ENCODE measurements around the gene SCGB1C1. TPM values are rescaled to one million over a fixed set of nuclear protein-coding genes. Genes with fewer than 3 reads are reported as not detected.

SCGB1C1 gene
- total RNA-seq, 2 experiments from 2014 or later: not detected

- ATAC-seq: no peak
- Mint-ChIP-seq H3K4me3 (no peak overlapping the region), H3K27me3 (no peaks in the 10 kb centered on the region), H3K36me3 (ENCODE audit: low read depth) (peaks cover 2% of the 10 kb centered on the region), H3K4me1 (ENCODE audit: low read depth) (peaks cover 8% of the 10 kb centered on the region), H3K9me3 (no peaks in the 10 kb centered on the region), H3K27ac (no peak overlapping the region)
- DNase-seq: no peak
- CTCF ChIA-PET: interaction anchor here (2.7 kb wide), 1 partner anchor 28 kb away, joined by 14 read pairs; no protein-coding TSS in a partner anchor
- TF ChIP-seq, protein P1, sequence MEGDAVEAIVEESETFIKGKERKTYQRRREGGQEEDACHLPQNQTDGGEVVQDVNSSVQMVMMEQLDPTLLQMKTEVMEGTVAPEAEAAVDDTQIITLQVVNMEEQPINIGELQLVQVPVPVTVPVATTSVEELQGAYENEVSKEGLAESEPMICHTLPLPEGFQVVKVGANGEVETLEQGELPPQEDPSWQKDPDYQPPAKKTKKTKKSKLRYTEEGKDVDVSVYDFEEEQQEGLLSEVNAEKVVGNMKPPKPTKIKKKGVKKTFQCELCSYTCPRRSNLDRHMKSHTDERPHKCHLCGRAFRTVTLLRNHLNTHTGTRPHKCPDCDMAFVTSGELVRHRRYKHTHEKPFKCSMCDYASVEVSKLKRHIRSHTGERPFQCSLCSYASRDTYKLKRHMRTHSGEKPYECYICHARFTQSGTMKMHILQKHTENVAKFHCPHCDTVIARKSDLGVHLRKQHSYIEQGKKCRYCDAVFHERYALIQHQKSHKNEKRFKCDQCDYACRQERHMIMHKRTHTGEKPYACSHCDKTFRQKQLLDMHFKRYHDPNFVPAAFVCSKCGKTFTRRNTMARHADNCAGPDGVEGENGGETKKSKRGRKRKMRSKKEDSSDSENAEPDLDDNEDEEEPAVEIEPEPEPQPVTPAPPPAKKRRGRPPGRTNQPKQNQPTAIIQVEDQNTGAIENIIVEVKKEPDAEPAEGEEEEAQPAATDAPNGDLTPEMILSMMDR (IDR thresholded peaks at IDR 0.05): no peak
- intact Hi-C loops (cut with micrococcal nuclease): no loop called here
- POLR2A ChIA-PET: interaction anchor here (1.8 to 2.2 kb wide), 2 partner anchors 10 to 13 kb away, joined by 8 to 9 read pairs; partner anchors contain the start of genes PSMD13 and SIRT3
Measured at GRCh38 chr11:223026-223789, 30.3 kb downstream of the SCGB1C1 start.

GRCh38 chr11:223884-224283 lies 31.0 kb downstream of the SCGB1C1 start:
- no peak for DNase-seq
- ChIA-PET POLR2A (interaction anchor here (1.8 kb wide), 1 partner anchor 13 kb away, joined by 8 read pairs; the partner anchor contains the start of genes PSMD13 and SIRT3), CTCF (no interaction called here)
- TF ChIP-seq, protein P1 (IDR thresholded peaks at IDR 0.05): no peak
- no peak for ATAC-seq
- no peak overlapping the region for H3K4me3 Mint-ChIP-seq
- no peaks in the 10 kb centered on the region for H3K9me3 Mint-ChIP-seq
- H3K36me3 Mint-ChIP-seq (ENCODE audit: low read depth): peaks cover 4% of the 10 kb centered on the region
- no peak overlapping the region for H3K27ac Mint-ChIP-seq
- intact Hi-C loops (cut with micrococcal nuclease): no loop called here
- H3K4me1 Mint-ChIP-seq (ENCODE audit: low read depth): peaks cover 14% of the 10 kb centered on the region
- no peaks in the 10 kb centered on the region for H3K27me3 Mint-ChIP-seq

DNA sequence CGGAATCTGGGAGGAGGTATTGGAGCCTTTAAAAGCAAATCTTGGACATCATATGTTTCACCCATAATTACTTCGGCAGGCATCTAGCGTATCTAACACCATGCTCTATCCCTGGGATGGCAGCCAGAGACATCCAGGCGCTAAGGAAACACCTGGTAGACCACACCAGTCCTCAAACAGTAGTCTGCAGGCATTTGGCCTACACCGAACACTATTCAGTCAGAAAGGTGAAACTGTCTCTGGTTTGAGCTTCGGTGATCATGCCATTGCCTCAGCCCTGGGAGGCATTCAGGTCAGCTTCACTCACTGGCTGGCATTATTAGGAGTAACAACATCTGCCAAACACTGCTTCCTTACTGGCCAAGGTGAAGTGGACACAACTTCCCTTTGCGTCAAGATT lies 31.5 kb downstream of the SCGB1C1 start:
- ATAC-seq (no peak), DNase-seq (no peak)
- Mint-ChIP-seq H3K27me3 (no peaks in the 10 kb centered on the region), H3K27ac (no peak overlapping the region), H3K4me3 (no peak overlapping the region), H3K4me1 (ENCODE audit: low read depth) (peaks cover 14% of the 10 kb centered on the region), H3K36me3 (ENCODE audit: low read depth) (peaks cover 4% of the 10 kb centered on the region), H3K9me3 (no peaks in the 10 kb centered on the region)
- ChIA-PET POLR2A (interaction anchor here (0.8 to 1.8 kb wide), 2 partner anchors 10 to 12 kb away, joined by 3 to 8 read pairs; partner anchors contain the start of genes PSMD13 and SIRT3), CTCF (no interaction called here)
- intact Hi-C loops (cut with micrococcal nuclease): no loop called here
- TF ChIP-seq, protein P1 (IDR thresholded peaks at IDR 0.05): no peak

- Mint-ChIP-seq H3K9me3 (no peaks in the 10 kb centered on the region), H3K27ac (peak overlapping the region; percentile 70), H3K4me3 (no peak overlapping the region), H3K36me3 (ENCODE audit: low read depth) (peaks cover 4% of the 10 kb centered on the region), H3K27me3 (no peaks in the 10 kb centered on the region), H3K4me1 (ENCODE audit: low read depth) (peaks cover 17% of the 10 kb centered on the region)
- intact Hi-C loops (cut with micrococcal nuclease): no loop called here
- TF ChIP-seq, protein P1 (IDR thresholded peaks at IDR 0.05): no peak
- ChIA-PET CTCF (no interaction called here), POLR2A (interaction anchor here (1.2 to 1.3 kb wide), 2 partner anchors 10 to 14 kb away, joined by 4 to 5 read pairs; partner anchors contain the start of gene SIRT3)
- ATAC-seq: peak; percentile 85
- DNase-seq: peak; percentile 51
Measured at GRCh38 chr11:225734-226453, 33.0 kb downstream of the SCGB1C1 start.
